Activated naive CD4-positive, alpha-beta T cell (primary cell): ENCODE measurements around the gene SYNE1.
"Not testable (repeated sequence)": the region's sequence is repeated elsewhere in the genome, so short reads cannot be mapped to it uniquely, and the experiment has no call there.

Experiments
- DNase-seq, 4 experiments: peaks; one replicate each; lab custom pipeline; 2025; lab: John Stamatoyannopoulos, UW

SYNE1 gene

DNA sequence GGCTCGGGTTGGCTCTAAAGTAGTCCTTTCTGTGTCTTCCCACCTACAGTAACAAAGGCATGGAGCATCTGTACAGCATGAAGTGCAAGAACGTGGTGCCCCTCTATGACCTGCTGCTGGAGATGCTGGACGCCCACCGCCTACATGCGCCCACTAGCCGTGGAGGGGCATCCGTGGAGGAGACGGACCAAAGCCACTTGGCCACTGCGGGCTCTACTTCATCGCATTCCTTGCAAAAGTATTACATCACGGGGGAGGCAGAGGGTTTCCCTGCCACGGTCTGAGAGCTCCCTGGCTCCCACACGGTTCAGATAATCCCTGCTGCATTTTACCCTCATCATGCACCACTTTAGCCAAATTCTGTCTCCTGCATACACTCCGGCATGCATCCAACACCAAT, 538.5 kb downstream of the SYNE1 start:
- no peak for DNase-seq

DNA sequence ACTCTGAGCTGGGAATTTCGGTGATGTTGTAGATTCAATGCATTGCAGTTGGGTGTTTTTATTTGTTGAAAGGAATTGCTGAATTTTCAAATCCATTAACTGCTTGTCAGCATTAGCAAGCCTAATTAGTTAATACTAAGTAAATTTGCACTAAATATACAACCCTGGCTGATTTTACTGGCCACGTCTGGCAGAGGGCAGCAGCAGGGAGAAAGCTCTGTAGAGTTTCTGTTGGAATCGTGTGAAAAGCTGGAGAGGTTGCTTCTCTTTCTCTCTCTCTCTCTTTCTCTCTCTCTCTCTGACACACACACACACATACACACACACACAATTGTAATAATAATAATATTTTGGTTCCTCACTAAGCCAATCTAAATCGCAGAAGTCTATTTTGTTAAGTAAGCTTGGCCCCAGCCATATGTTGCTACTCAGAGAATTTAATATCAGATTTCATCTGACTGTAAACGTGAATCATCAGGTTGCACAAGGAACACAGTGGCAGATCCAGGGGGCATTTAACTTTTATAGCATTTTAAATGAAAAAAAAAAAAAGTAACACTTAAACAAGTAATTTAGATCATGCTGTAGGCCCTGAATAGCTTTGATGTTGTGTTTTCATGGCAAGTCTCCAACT, 540.2 kb downstream of the SYNE1 start:
- DNase-seq, result no peak

DNA sequence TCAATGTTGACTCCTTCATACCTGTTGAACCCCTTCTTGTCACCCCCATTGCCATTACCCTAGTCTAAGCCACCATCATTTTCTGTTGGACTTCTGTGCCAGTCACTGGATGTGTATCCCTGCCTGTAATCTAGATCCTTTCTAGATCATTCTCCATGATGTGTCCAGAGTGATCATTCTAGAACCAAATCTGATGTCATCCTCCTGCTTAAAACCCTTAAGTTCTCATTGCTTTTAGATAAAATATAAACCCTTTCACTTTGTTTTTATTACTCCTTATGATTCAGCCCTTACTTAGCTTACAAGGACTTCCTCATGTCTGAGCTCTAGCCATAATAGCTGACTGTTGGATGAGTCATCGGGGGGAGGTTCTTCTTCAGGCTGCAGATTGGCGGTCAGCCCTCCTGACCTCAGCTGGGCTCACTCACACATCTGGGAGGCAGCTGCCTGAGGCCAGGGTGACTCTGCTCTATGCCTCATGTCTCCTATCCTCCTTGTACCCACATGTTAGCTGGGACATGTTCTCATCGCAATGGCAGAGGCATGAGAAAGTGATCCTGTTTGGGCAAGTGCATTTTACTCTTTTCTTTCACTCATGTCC, 542.1 kb downstream of the SYNE1 start:
- no peak for DNase-seq

DNA sequence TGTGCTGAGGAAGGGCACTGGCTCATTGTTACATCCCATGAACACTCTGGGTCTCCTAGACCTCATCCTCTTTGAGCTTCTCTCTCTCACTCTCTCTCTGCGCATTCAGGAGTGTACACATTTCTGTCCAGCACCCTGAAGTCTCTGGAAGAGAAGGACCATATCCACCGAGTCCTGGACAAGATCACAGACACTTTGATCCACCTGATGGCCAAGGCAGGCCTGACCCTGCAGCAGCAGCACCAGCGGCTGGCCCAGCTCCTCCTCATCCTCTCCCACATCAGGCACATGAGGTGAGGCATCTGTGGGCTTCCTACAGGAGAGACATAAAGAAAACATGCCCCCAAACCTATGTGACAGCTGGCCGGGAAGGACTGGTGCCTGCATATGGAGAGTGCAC, 542.9 kb downstream of the SYNE1 start:
- DNase-seq, result no peak

DNA sequence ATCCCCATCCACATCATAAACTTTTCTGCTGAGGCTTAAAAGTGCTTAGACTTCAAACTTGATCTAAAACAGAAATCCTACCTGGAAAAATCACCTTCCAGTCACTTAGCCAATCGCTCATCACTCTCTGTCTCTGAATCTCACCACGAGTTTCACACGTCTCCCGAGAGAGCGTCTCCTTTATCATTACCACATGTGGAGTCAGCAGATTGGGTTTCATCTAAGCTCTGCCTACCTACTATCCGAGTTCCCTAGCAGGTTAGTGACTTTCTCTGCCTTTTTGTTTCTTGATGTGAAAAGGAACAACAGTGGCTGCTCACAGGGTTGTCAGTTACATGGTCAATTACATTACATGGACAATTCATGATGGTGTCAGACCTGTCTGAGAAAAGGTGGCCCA, 543.5 kb downstream of the SYNE1 start:
- no peak for DNase-seq

GRCh38 chr6:152091851-152092341, 545.3 kb downstream of the SYNE1 start:
- no peak for DNase-seq

DNA sequence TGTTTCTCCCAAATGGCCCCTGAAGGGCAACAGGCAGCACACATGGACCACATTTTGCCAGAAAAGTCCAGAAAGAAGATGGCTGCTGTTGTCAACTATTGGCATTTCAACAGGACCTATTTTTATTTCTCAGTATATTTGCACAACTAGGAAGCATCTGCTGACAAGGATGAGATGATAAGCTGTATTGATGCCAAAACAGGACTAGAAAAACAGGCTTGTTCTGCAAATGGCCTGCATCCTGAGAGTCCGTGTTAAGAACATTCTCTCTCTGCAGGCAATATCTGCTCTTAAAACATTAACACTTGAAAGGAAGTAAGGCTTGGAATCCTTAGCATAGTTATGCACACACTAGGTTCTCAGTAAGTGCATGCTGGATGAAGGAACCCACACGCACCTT, 546.0 kb downstream of the SYNE1 start:
- DNase-seq, result no peak

GRCh38 chr6:152089992-152090391, 547.2 kb downstream of the SYNE1 start:
- no peak for DNase-seq

DNA sequence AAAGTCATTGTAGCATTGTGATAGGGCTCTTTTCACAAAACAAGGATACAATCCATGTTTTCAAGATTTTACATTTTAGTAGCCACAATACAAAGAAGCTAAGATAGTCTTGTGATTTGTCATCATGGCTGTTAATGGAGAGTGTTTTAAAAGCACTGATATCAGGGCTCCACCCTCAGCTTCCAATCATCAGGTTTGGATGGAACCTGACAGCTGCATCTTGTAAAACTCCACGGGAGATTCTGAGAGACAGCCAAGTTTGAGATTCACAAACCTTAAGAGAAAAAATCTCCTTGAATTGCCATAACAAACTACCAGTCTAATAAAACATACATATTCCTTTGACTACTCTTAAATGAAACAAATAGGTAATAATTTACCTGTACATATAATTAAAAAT, 549.5 kb downstream of the SYNE1 start:
- DNase-seq, result no peak

- no peak for DNase-seq
Observed at GRCh38 chr6:152087096-152087495, 550.1 kb downstream of the SYNE1 start.

GRCh38 chr6:152086223-152086873, 550.8 kb downstream of the SYNE1 start:
- no peak for DNase-seq

DNA sequence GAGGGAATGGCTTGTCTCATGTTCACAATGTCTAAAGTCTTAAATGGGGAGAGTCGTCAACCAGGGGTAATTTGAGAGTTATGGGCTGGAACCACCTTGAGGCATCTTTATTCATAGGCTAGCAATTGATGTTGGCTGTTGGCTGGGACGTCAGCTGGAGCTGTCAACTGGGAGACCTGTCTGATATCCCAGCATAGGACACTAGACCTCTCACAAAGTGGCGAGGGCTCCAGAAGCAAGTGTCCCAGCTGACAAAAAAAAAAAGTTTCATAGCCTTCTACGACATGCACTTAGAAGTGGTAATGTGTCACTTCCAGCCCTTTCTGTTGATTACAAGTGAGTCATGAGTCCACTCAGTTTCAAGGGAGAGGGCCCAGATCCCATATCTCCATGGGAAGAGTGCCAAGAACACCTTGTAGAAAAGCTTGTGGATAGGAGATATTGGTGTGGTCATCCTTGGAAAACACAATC, 551.7 kb downstream of the SYNE1 start:
- DNase-seq, result no peak

DNA sequence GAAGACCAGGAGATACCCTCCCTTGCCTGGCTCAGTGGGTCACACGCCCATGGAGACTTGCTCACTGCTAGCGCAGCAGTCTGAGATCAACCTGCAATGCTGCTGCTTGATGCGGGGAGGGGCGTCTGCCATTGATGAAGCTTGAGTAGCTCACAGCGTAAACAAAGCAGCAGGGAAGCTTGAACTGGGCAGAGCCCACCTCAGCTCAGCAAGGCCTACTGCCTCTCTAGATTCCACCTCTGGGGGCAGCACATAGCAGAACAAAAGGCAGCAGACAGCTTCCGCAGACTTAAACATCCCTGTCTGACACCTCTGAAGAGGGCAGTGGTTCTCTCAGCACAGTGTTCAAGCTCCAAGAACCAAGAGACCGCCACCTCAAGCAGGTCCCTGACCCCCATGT, 558.4 kb downstream of the SYNE1 start:
- no peak for DNase-seq

DNA sequence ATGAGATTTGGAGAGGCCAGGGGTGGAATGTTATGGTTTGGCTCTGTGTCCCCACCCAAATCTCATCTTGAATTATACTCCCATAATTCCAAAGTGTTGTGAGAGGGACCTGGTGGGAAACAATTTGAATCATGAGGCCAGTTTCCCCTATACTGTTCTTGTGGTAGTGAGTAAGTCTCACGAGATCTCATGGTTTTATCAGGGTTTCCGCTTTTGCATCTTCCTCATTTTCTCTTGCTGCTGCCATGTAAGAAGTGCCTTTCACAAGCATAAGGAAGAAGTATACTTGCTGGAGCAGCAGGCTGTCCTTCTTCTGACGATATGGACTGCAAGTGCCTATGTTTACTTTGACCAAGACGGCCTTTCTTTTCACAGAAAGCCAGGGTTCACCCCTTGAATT, 559.2 kb downstream of the SYNE1 start:
- DNase-seq, result no peak

DNA sequence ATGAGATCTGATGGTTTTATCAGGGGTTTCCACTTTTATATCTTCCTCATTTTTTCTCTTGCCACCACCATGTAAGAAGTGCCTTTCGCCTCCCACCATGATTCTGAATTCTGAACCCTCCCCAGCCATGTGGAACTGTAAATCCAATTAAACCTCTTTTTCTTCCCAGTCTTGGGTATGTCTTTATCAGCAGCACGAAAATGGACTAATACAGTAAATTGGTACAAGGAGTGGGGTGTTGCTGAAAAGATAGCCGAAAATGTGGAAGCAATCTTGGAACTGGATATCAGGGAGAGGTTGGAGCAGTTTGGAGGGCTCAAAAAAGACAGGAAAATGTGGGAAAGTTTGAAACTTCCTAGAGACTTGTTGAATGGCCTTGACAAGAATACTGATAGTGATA, 560.9 kb downstream of the SYNE1 start:
- DNase-seq, result not testable (repeated sequence)

- DNase-seq, result no peak
Observed at GRCh38 chr6:152071843-152072242, 565.3 kb downstream of the SYNE1 start.
